ENCODE measurements around the gene HTR4.

DNA sequence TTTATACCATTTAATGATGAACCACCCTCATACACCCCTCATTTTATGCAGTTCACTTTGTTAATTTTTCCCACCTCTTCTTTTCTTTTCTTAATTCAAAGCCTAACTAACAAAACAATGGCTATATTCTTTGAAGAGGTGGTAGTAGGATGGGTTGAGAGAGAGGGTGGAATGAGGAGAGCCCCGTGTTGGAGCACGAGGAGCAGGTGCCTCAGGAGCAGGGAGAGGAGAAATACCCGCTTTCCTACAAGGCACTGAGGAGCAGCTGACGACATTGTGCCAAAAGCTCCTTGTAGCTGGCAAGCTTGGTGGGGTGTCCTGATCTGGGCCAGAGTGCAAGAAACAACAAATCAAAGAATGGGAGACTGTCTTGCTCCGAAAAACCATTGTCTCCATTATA is 129.6 kb downstream of the HTR4 start:
- TF ChIP-seq POLR2A (IDR thresholded peaks at IDR 0.05): no peak
- no peak for TF ChIP-seq CTCF (IDR thresholded peaks at IDR 0.05)

All from body of pancreas (tissue), 4 donors.